NCI-H2107 treated with DMSO at 0.1 percent for 48 hours (cell line): ENCODE results near the gene ITIH2.
"Not testable (repeated sequence)": the region's sequence is repeated elsewhere in the genome, so short reads cannot be mapped to it uniquely, and the experiment has no call there.

Source experiments
- DNase-seq: peaks from one replicate; lab custom pipeline; 2025; ENCODE audit not compliant: unreplicated experiment; lab: John Stamatoyannopoulos, UW

Gene ITIH2

DNA sequence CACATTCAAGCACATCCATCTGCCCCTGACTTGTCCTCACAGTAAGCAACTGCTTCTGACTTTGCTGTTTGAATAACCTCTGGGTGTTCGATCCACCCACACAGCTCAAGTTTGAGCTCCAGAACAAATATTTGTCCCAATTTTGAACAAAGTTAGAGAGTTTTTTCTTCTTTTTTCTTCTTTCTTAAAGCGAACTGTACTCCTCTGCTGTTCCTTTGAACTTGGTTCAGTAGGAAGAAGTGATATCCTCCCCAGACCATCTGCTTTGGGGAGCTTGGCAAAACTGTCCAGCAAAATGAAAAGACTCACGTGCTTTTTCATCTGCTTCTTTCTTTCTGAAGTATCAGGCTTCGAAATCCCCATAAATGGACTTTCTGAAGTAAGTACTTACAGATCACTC lies at the start of gene ITIH2:
ITIH2 (plus strand) TSS at position 177 of the 400 bp plus-strand sequence; CDS start at position 296, 119 bp downstream.
- DNase-seq, result no peak

DNA sequence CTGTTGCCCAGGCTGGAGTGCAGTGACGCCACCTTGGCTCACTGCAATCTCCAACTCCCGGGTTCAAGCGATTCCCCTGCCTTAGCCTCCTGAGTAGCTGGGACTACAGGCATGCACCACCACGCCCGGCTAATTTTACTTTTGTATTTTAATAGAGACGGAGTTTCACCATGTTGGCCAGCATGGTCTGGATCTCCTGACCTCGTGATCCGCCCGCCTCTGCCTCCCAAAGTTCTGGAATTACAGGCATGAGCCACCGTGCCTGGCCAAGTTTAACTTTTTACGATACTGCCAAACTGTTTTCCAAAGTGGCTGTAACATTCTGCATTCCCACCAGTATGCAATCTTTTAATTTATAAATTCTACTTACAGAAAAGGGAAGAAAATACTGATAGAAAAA lies 46.0 kb upstream of the ITIH2 start:
- not testable (repeated sequence) for DNase-seq

DNA sequence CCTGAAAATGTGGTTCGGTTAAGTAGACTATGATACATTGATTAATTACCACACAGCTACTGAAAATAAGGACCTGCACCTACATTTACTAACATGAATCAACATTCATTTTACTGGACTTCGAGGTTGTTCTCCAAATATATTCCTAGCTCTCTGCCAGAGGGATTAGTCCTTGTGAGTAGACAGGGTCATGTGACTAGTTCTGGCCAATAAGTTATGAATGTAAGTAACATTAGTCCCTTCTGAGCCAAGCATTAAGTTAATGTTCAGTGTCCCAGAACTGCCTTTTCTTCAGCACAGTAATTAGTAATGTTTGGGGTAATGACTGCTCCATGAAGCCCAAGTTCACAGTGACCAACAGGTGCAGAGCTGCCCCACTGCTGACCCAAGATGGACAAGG lies 45.6 kb upstream of the ITIH2 start:
- no peak for DNase-seq

GRCh38 chr10:7659560-7659959 lies 43.6 kb upstream of the ITIH2 start:
- DNase-seq, result no peak

DNA sequence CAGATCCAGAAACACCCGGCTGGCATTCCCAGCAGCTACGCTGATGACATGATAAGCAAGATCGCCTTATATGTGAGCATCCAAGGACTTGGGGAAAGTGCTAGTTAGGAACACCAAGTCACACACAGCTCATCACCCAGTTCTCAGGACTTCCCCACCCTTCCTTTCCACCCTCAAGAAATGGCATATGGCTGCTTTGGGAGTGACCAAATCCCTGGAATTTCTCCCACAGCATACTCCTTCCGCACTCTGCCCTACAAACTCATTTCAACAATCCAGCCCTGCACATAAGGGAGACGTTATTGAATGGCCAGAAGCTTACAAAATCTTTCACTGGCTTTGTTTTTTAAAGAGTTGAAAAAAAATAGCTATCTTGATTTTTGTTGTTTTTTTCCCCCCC lies 40.6 kb upstream of the ITIH2 start:
- no peak for DNase-seq

DNA sequence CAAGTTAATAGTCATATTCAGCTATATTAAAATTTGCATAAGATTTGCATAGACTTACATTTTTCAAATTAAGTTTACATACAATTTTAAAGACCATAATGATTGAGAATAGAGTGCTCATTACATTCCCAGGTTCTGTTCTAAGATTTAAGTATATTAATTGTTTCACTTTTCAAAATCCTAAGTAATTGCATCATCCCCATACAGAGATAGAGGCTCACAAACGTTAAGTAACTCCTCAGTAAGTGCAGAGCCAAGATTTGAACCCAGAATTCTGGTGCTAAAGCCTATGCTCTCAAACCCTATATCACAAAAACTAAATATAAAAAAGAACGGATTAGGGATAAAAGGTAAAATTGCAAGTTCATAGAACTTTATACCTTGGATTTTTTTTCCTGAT lies 38.4 kb upstream of the ITIH2 start:
- DNase-seq, result no peak

DNA sequence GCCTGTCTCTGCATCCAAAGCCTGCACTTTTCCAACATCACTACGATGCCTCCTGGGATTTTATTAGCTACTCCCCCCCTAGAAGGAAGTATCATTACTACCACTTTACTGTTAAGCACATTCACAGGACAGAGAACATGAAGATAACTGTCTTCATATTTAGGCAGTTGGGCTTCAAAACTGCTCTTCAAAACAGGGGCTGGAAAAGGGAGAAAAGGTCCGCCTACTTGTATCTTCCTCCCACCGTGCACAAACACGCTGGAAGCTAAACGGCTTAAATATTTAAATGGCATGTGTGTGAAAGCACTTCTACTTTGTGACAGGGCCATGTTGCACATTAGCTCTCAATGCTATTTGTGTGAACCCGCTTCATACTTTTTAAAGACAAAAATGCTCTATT lies 37.3 kb upstream of the ITIH2 start:
- DNase-seq, result no peak

GRCh38 chr10:7666253-7667023 lies 36.7 kb upstream of the ITIH2 start, which contains the start of gene ITIH5:
Gene ITIH5, minus strand, starts transcription at chr10:7666966. Its CDS starts 74 bp downstream, at chr10:7666892.
- DNase-seq, result no peak

GRCh38 chr10:7667262-7668141 lies 35.6 kb upstream of the ITIH2 start:
- no peak for DNase-seq

GRCh38 chr10:7670157-7670556 lies 33.0 kb upstream of the ITIH2 start:
- DNase-seq, result no peak

GRCh38 chr10:7672341-7673134 lies 30.6 kb upstream of the ITIH2 start:
- no peak for DNase-seq

DNA sequence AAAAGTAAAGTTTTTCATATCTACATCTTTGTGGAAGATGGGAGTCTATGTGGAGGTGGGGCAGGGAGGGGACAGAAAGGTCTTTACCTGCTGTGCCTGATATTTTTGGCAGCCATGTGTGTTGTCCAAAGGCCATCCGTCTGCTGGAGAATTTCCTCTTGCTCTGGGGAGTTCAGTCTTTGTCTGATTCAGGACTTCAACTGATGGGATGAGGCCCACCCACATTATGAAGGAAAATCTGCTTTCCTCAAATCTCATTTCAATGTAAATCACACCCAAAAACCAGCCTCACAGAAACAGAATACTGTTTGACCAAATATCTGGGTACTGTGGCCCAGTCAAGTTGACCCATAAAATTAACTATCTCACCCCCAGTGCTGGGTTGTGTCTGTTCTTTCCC lies 23.9 kb upstream of the ITIH2 start:
- no peak for DNase-seq

DNA sequence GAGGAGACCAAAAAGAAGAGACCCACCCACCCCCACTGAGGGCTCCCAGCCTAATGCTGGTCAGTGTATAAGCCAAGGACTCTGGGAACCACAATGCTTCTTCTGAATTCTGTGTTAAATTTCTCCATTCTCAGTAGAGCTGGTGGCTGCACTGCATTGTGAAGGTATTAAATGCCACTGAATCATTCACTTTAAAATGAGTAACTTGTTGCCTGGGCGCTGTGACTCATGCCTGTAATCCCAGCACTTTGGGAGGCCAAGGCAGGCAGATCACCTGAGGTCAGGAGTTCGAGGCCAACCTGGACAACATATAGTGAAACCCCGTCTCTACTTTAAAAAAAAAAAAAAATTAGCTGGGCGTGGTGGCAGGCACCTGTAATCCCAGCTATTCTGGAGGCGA lies 23.0 kb upstream of the ITIH2 start:
- not testable (repeated sequence) for DNase-seq

- DNase-seq, result no peak
These were observed 16.6 kb upstream of the ITIH2 start for GRCh38 chr10:7686351-7687171.

DNA sequence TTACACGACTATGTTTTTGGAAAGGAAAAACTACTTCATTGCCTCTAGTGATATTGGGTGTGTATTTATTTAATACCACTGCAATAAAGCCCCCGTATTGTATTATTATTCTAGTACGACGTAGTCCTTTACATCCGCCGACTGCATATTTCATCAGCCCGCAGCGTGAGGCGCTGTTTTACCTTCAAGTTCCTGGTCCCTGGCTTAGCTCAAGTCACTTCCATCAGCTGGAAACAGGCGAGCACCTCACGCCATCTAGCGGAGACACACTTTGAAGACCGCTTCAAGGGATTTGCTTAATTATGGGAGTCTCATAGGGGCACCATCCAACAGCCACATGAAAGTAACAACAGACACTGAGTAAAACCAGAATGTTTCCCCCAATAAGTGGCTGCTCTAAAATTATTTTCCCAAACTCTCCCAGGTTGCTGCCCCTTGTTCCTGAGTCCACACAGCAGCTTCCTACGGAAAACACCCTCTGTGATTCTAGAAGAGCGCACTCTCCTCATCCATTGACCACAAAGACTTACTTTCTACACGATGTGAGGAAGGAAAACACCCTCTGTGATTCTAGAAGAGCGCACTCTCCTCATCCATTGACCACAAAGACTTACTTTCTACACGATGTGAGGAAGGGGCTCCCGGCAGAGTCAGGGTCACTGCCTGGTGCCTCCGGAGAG lies 15.7 kb upstream of the ITIH2 start:
- DNase-seq, result peak; percentile 75

GRCh38 chr10:7689591-7689990 lies 13.5 kb upstream of the ITIH2 start:
- no peak for DNase-seq

DNA sequence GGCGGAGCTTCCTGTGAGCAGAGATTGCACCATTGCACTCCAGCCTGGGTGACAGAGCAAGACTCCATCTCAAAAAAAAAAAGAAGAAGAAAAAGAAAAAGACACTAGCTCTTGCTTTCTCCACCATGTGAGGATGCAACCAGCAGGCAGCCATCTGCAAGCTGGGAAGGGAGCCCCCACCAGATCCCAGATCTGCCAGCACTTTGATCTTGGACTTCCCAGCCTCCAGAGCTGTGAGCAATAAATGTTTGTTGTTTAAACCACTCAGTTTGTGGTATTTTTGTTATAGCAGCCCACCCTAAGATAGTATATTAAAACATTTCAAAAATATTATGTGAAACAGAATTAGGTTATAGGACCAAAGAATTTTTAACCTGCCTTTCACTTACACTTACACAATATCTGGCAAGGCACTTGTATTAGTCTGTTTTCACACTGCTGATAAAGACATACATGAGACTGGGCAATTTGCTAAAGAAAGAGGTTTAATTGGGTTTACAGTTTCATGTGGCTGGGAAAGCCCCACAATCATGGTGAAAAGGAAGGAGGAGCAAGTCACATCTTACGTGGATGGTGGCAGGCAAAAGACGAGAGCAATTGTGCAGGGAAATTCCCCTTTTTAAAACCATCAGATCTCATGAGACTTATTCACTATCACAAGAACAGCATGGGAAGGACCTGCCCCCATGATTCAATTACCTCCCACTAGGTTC lies 12.1 kb upstream of the ITIH2 start:
- DNase-seq, result not testable (repeated sequence)

GRCh38 chr10:7692368-7692767 lies 10.7 kb upstream of the ITIH2 start:
- DNase-seq, result not testable (repeated sequence)

DNA sequence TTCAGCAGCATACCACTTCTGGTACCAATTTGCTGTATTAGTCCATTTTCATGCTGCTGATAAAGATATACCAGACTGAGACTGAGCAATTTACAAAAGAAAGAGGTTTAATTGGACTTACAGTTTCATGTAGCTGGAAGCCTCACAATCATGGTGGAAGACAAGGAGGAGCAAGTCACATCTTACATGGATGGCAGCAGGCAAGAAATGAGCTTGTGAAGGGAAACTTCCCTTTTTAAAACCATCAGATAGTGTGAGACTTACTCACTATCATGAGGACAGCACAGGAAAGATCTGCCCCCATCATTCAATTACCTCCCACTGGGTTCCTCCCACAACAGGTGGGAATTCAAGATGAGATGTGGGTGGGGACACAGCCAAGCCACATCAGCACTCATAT lies 9.9 kb upstream of the ITIH2 start:
- not testable (repeated sequence) for DNase-seq
